Measurements from ENCODE around the gene CLEC2D.

The CLEC2D gene

DNA sequence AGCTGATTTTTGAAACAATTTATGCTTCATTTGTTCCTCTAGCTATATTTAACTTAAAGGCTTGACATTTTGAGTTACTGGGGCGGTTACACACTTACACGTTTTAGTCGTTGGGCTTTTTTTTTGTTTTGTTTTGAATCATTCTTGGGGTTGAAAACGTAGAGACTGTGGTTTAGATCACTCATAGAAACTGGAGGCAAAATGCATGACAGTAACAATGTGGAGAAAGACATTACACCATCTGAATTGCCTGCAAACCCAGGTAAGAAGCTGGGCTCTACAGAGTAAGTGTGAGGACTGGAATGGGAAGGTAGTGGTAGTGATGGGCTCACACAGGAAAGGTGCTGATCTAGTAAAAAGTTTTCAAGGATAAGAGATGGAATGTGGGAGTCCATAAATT is at the start of gene CLEC2D:
TSS of gene CLEC2D (plus strand) at position 180 of the 400 bp plus-strand sequence. CDS start at position 202, 22 bp downstream.
- no peak for DNase-seq

- DNase-seq, result no peak
These were observed 44.5 kb upstream of the CLEC2D start for GRCh38 chr12:9625019-9625418.

GRCh38 chr12:9626291-9626690 is 43.2 kb upstream of the CLEC2D start:
- DNase-seq, result no peak

DNA sequence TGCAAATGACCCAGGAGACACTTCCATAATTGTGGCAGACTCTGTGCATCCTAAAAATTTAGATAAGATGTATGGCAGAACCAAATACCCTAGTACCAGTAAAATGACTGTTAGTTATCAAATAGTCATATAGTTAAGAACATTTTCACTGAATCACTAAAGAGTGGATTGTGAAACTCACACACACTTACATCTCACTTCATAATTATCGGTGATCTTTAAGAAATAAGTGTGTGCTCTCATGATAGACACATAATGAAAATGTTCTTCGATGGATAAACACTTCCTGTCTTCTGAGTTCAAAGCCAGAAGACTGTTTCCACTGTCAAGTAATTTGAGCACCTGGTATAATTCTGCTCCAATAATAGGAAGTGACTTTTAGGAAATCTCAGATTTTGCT is 42.7 kb upstream of the CLEC2D start:
- no peak for DNase-seq

DNA sequence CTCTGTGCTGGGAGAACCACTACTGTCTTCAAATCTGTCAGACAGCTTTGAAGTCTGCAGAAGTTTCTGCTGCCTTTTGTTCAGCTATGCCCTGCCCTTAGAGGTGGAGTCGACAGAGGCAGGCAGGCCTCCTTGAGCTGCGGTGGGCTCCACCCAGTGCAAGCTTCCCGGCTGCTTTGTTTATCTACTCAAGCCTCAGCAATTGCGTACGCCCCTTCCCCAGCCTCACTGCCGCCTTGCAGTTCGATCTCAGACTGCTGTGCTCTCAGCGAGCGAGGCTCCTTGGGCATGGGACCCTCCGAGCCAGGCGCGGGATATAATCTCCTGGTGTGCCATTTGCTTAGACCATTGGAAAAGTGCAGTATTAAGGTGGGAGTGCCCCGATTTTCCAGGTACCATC is 36.7 kb upstream of the CLEC2D start:
- DNase-seq, result no peak

DNA sequence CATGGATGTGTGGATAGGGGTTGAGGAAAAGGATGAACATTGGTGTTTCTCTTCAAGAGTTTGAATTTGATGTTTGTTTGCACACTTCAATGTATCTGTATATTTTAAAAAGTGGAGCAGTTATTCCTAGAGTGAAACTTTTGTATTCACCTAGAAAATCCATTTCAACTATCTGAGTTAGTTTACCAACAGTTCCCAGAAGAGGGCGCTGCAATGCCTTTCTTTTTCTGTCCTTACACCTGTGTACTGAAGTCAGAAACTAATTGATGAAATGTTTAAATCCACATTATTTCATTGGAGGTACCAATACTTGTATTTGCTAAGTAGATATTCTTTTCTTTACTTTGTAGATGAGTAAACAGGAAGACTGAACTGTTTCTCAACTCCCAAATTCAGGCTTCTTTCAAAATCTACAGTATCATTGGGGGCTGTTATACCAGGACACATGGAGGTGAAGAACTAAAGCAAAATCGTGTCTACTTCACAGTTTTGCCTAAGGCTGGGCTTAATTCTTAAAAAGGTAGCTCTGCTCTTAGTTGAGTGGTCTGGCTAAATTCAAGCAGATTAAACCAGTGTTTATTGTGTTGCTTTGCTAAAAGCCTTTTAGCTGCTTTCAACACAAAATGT is 35.2 kb upstream of the CLEC2D start:
- DNase-seq, result peak; percentile 67

DNA sequence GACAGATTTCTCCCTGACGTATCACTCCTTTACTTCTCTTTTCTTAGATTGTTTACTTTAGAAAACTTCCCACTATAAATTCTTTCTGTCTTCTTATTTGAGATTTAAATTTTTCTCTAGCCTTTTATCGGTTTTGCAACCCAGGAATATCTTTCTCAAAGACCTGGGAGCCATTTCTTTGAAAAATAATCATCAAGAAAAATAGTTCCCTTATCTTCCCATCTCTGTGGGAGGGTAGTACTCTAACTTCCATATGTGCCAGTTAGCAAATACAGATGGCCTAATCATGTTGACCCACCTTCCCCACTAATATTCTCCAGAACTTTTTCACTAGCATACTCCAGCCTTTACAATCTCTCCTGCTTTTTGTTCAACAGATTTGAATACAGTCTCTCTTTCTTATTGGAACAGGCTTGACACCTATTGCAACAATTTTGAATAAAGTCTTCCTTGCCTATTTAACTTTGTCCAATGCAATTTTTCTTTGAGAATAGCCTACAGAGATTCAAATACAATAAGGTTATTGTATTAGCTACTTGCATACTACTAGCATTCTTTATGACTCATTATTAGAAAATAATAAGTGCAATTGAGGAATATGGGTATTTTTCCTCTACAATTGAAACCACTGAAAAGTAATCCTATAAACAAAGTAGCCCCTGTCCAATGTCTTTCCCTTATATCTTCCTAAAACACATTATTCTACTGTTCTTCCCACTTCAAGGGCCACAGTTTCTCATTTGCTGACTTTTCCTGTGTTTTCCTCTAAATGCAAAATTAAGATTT is 34.4 kb upstream of the CLEC2D start:
- DNase-seq, result no peak

DNA sequence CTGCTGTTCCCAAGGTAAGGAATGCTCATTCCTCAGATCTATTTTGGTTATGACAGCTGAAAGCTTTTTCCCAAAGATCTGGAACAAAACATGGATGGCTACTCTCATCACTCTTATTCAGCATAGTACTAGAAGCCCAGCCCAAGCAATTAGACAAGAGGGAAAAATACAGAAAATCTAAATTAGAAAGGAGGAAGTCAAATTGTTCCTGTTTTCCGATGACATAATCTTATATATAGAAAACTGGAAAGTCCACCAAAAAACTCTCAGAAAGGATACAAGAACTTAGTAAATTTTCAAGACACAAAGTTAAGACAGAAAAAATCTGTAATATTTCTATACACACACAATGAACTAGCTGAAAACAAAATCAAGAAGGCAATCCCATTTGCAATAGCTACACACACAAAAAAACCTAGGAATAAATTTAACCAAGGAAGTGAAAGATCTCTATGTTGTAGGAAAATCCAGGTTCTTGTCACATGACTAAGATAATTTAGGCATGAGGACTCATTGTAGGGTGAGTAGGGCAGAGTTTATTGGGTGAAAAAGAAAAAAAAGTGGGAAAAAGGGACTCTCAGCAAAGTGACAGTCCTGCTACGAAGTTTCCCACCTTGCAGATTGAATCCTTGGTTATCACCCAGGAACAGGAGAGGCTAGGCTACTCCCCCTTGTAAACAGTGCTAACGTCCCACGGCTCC is 33.2 kb upstream of the CLEC2D start:
- DNase-seq, result no peak

DNA sequence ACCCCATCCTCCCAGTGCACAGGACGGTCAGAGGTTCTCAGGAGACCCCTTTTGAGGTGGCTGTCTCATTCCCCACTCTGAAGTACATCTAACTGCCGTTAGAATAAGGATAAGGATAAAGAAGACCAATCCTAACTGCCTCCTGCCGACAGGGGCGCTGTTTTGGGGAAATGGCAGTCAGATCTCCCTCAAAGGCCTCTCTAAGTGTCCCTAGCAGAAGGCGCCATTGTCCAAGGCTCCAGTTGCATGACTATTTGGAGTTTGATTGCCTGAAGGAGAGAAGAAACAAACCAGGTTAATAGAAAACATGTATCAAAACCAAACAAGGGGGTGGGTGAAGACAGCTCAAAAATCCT is 32.7 kb upstream of the CLEC2D start:
- no peak for DNase-seq

DNA sequence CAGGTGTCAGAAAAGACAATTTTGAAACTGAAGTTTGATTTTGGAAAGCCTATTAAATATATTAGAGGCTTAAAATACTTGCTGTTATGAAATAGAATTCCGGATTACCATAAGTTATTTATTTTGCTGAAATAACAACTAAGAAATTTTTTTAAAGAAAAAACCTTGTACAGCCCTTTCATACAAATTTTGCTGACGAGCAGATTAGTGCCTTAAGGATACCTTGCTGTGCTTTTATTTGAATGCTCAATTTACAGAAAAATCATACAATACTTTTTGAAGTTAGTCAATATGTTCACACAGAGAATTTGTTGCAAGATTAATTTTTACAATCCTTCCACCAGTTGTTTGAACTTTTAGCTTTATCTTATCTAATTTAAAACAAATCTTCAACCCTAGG is 29.5 kb upstream of the CLEC2D start:
- no peak for DNase-seq

DNA sequence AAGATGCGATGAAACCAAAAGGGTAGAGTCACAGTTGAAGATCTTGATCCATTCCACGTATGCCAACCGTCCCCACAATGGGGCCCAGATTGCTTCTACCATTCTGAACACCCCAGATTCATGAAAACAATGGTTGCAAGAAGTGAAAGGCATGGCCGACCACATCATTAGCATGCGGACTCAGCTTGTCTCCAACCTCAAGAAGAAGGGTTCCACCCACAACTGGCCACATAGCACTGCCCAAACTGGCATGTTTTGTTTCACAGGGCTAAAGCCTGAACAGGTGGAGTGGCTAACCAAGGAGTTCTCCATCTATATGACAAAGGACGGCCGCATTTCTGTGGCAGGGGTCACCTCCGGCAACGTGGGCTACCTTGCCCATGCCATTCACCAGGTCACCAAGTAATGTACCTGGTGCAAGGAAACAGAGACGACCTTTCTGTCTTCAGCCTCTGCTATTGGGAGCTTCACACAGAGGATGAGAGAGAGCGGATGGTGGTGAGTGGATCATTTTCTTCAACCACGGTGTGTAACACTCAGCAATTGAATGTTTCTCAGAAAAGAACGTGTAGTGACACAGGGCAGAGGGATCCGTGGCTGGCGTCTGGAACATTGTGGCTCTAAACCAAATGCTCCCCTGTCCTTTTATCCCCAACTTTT is 26.8 kb upstream of the CLEC2D start:
- no peak for DNase-seq

GRCh38 chr12:9643266-9643660 is 26.2 kb upstream of the CLEC2D start:
- DNase-seq, result no peak

DNA sequence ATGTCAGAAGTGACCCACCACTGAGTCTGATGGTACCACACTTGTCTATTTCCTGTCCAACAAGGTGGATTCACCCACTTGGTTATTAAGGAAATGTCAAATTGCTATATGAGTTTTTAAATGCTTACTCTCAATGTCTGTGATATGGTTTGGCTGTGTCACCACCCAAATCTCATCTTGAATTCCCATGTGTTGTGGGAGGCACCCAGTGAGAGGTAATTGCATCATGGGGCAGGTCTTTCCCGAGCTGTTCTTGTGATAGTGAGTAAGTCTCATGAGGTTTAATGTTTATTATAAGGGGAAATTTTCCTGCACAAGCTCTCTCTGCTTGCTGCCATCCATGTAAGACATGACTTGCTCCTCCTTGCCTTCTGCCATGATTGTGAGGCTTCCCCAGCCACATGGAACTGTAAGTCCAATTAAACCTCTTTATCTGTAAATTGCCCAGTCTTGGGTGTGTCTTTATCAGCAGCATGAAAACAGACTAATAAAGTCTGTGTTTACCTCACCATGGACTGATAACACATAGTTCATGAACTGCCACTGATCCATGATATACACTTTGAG is 24.4 kb upstream of the CLEC2D start:
- DNase-seq, result peak in 1 of 2 experiments; percentile 41

GRCh38 chr12:9646794-9647781 is 22.4 kb upstream of the CLEC2D start:
- DNase-seq, result no peak

DNA sequence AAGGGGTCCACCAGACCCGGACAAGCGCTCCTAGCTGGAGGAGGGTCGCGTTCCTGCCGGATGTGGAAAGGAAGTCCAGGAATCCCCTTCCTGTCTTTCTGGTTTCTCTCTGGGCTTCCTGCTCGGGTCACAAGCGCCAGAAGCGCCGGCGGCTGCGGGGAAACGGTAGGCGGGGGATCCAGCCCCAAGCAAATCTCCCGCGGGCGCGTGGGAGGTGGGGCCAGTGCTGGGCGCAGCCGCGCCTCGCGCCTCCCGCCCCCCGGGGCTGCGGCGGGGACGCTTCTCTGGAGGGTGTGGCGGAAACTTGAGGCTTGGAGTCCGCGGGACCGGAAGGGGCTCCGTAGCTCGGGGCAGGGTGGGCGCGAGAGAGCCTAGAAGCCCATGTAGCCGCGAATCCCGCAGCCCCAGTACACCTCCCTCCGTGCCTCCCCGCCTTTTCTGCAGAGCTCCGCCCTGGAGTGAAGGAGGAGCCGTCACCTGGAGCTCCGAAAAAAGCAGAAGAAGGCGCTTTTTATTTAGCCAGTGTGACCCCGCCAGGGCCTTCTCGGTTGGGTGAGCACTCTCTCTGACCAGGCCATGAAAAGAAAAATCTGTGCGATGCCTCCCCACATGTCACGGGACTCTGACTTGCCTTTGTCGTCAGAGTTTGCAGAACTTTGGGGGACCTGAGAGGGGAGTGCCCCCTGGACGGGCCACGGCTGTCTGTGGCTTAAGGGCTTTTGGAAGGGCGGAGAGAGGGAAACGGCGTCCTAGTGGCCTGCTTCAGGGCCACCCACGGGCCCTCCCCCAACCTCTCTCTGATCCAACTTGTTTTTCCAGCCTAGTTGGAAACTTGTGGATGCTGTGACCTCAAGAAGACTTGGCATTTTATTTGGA is 21.4 kb upstream of the CLEC2D start:
- peak; percentile 77 to 91 for DNase-seq

DNA sequence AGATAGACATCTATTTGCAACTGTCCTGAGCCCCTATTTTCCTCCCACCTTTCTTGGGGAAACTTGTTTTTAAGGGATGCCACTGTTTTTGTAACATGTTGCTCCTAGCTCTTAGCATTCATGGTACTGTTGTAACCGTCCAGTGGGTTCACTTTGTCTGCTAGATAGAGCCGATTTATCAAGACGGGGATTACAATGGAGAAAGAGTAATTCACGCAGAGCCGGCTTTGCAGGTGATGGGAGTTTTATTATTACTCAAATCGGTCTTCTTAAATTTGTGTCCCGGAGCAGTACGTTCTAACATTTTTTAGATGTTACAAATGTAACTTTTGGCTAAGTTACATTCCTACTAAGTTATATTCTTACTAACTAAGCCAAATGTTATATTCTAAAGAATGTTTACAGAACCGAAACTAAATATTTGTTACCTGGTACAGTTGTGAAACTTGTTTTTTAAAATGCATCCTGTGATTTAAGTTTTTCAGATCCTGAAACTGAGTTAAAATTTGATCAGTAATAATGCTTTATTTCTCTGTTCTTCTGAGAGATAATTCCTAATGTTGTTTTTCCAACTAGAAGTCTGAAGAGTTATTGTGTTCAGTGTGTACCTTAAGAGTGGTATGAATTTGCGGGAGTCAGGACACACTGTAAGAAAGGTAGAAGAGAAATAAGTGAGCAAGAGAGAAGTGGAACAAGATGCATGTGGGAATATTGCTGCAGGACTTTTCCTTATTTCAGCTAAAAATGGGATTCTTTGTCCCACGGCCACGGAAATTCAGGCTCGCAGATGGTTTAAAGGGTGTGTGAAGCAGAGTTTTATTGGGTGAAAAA is 20.6 kb upstream of the CLEC2D start:
- no peak for DNase-seq

DNA sequence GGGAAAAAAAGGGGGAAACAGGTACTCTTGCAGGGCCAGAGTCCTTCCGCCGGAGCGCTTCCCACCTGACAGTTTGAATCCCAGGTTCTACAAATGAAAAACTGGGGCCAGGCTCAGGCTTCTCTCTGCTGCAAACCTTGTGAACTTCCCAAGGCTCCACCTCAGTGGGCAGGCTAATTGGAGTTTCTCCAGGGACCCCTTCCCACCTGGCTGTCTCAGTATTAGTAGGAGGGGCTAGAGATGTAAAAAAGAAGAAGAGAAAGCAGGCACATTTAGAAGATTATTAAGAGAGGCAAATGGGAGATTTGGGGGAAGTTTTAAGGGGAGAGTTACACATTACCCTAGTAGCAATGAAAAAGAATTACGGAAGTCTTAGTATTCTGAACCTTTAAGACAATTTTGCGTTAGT is 20.0 kb upstream of the CLEC2D start:
- DNase-seq, result no peak

GRCh38 chr12:9650151-9650576 is 19.3 kb upstream of the CLEC2D start:
- no peak for DNase-seq

GRCh38 chr12:9651265-9651729 is 18.2 kb upstream of the CLEC2D start:
- DNase-seq, result no peak

DNA sequence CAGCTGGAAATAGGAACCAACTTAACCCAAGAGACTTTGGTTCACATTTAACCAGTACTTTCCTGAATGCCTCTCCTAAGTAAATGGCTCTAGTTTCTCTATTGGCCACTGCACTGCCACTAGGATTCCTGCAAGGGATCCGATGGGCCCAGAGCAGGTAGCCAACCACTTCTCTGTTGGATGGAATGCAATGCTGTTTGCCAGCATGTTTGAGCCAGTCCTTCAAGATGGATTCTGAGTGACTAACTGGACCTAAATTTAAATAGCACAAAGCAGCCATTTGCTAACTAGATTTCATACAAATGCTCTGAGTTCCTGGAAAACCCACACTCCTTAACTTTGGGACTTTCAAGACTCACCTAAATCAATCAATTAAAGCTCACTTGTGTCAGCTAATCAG is 9.5 kb upstream of the CLEC2D start:
- DNase-seq, result no peak

Data from stimulated activated CD4-positive, alpha-beta T cell treated with anti-CD3 and anti-CD28 coated beads, Interleukin-4, amount 100 ng/mL, for 4 hours (primary cell).